Stomach (tissue), 9 donors: ENCODE measurements around the gene SIK3. TPM values are rescaled to one million over a fixed set of nuclear protein-coding genes. Genes with fewer than 3 reads are reported as not detected.
A peak's percentile ranks its signal among the peaks of the same experiment; 100 is the strongest.

Experiments used
- DNase-seq, 2 donors: peaks; one replicate each; pipeline versions ENCODE4 v3.0.0 to v3.0.0-alpha.2; 2013 to 2019
- H3K27ac ChIP-seq, 5 donors: fragments of 200-600 bp in 4 of 5; sonication (generic) in 4 of 5; one replicate each; pipeline ENCODE4 v1.5.1; 2013 to 2019; ENCODE audit warnings: mild to moderate bottlenecking in 1 of 5, moderate library complexity in 1 of 5
- H3K27me3 ChIP-seq, 3 donors: fragments of 200-600 bp; sonication (generic); one replicate each; pipeline ENCODE4 v1.5.1; 2017 to 2019; ENCODE audit warnings: mixed run types in 1 of 3
- H3K36me3 ChIP-seq, 4 donors: fragments of 200-600 bp; sonication (generic); 1 replicate in 3 of 4; 2 replicates in 1 of 4; pipeline ENCODE4 v1.5.1; 2016 to 2019
- H3K4me1 ChIP-seq, 4 donors: fragments of 200-600 bp; sonication (generic); one replicate each; pipeline ENCODE4 v1.5.1; 2016 to 2019
- H3K4me3 ChIP-seq, 4 donors: fragments of 200-600 bp; sonication (generic) in 3 of 4; one replicate each; pipeline ENCODE4 v1.5.1; 2016 to 2019; ENCODE audit warnings: mild to moderate bottlenecking in 1 of 4
- H3K9me3 ChIP-seq, 4 donors: fragments of 200-600 bp; sonication (generic); one replicate each; pipeline ENCODE4 v1.5.1; 2016 to 2019
- CTCF ChIP-seq, 7 experiments: fragments of 450-650 bp in 4 of 7; fragments of 200-600 bp in 3 of 7; sonication (generic) in 3 of 7; IDR thresholded peaks; one replicate each; pipeline ENCODE4 v1.5.1; 2016 to 2019; ENCODE audit warnings: antibody characterized with exemption in 7 of 7, control low read depth in 2 of 7, mild to moderate bottlenecking in 1 of 7
- EP300 ChIP-seq: sonication (generic); formaldehyde crosslinking; IDR thresholded peaks from one replicate; pipeline ENCODE4 v1.6.1; 2017; ENCODE audit warnings: antibody characterized with exemption
- POLR2A ChIP-seq, 4 donors: fragments of 450-650 bp; IDR thresholded peaks; one replicate each; pipeline ENCODE4 v1.6.1; 2016; ENCODE audit warnings: antibody characterized with exemption in 4 of 4, control low read depth in 2 of 4, mild to moderate bottlenecking in 1 of 4, moderate library complexity in 1 of 4
- POLR2AphosphoS5 ChIP-seq, 3 donors: sonication (generic); formaldehyde crosslinking; IDR thresholded peaks; one replicate each; pipeline ENCODE4 v1.6.1; 2016; ENCODE audit warnings: antibody characterized with exemption in 3 of 3
- WGBS, 5 donors: extraction: QIAGEN DNeasy Blood & Tissue Kit in 3 of 5; methylation state at CpG; one replicate each; pipeline versions ENCODE4 v1.1.5 to v1.1.7; 2013 to 2018; 5-methylcytosine and 5-hydroxymethylcytosine counted together
- intact Hi-C: fragments of 100-400 bp; cut with DNase I; formaldehyde crosslinking; loops from one replicate; pipeline ENCODE4 v1.15.1; 2023; ENCODE audit warnings: low total_unique reads
- polyA plus RNA-seq, 3 donors: library from polyadenylated mRNA; stranded (reverse); fragments of 200-250 nt; gene quantifications; one replicate each; pipeline ENCODE4 v1.2.3, GENCODE V29; 2013
- total RNA-seq, 5 donors: library from RNA; depleted of rRNA; stranded (reverse); fragments of >200 nt; gene quantifications; one replicate each; pipeline versions ENCODE4 v1.1.0 to v1.2.3, GENCODE V29; 2014 to 2016
- donor health status: healthy with polysubstance abuse.
- donor health status: Bipolar disorder and iron deficiency.
- donor health status: healthy.

SIK3 gene
- total and polyA plus RNA-seq, 8 donors = 6.5 to 97.8 (median 23.7) TPM

- WGBS, 5 donors = 87 to 98% (median 95%) methylated on average over 12 of the region's 12 CpGs
- no peak overlapping the region for H3K4me3 ChIP-seq
- no peaks in the 10 kb centered on the region for H3K27me3 ChIP-seq
- no peak overlapping the region for H3K27ac ChIP-seq
- no peak for TF ChIP-seq CTCF (IDR thresholded peaks at IDR 0.05)
- TF ChIP-seq POLR2AphosphoS5 (IDR thresholded peaks at IDR 0.05) = no peak
- no peak for TF ChIP-seq EP300
- no peak for TF ChIP-seq POLR2A (IDR thresholded peaks at IDR 0.05)
- DNase-seq = no peak
- no peaks in the 10 kb centered on the region for H3K9me3 ChIP-seq
- peaks cover 0 to 20% (median 10%) of the 10 kb centered on the region in 4 donors for H3K4me1 ChIP-seq
- H3K36me3 ChIP-seq = peaks cover 0 to 3% (median 0%) of the 10 kb centered on the region in 4 donors
- intact Hi-C loops = no loop called here
These were observed 181.3 kb downstream of the SIK3 start for GRCh38 chr11:116916886-116917285.

GRCh38 chr11:116916052-116916451, 182.2 kb downstream of the SIK3 start:
- Histone ChIP-seq H3K4me1 (peaks cover 0 to 20% (median 10%) of the 10 kb centered on the region in 4 donors), H3K36me3 (peaks cover 0 to 3% (median 0%) of the 10 kb centered on the region in 4 donors), H3K9me3 (no peaks in the 10 kb centered on the region), H3K4me3 (no peak overlapping the region), H3K27me3 (no peaks in the 10 kb centered on the region), H3K27ac (no peak overlapping the region)
- 96 to 98% (median 96%) methylated on average over 2 of the region's 2 CpGs for WGBS, 5 donors
- TF ChIP-seq POLR2A (IDR thresholded peaks at IDR 0.05) (no peak), EP300 (no peak), POLR2AphosphoS5 (IDR thresholded peaks at IDR 0.05) (no peak), CTCF (IDR thresholded peaks at IDR 0.05) (no peak)
- DNase-seq = no peak
- intact Hi-C loops = no loop called here

- peak in 1 of 3 donors; percentile 37 for TF ChIP-seq POLR2AphosphoS5 (IDR thresholded peaks at IDR 0.05)
- no peak for TF ChIP-seq EP300
- no peak for TF ChIP-seq POLR2A (IDR thresholded peaks at IDR 0.05)
- no peak for TF ChIP-seq CTCF (IDR thresholded peaks at IDR 0.05)
- peak in 1 of 2 donors; percentile 55 for DNase-seq
- Histone ChIP-seq H3K27me3 (no peaks in the 10 kb centered on the region), H3K27ac (peak overlapping the region in 3 of 5 donors; percentile 11 to 51 (median 25)), H3K36me3 (no peaks in the 10 kb centered on the region), H3K4me1 (peaks cover 0 to 38% (median 17%) of the 10 kb centered on the region in 4 donors), H3K9me3 (no peaks in the 10 kb centered on the region), H3K4me3 (no peak overlapping the region)
- intact Hi-C loops = no loop called here
These were observed 185.2 kb downstream of the SIK3 start for GRCh38 chr11:116913000-116913399.

- intact Hi-C loops = no loop called here
- WGBS, 5 donors = 82 to 89% (median 89%) methylated on average over 7 of the region's 7 CpGs
- peaks cover 0 to 38% (median 17%) of the 10 kb centered on the region in 4 donors for H3K4me1 ChIP-seq
- H3K27ac ChIP-seq = peak overlapping the region in 3 of 5 donors; percentile 11 to 51 (median 25)
- TF ChIP-seq CTCF (IDR thresholded peaks at IDR 0.05) (no peak), POLR2AphosphoS5 (IDR thresholded peaks at IDR 0.05) (no peak), POLR2A (IDR thresholded peaks at IDR 0.05) (no peak), EP300 (no peak)
- H3K36me3 ChIP-seq = no peaks in the 10 kb centered on the region
- no peak overlapping the region for H3K4me3 ChIP-seq
- H3K9me3 ChIP-seq = no peaks in the 10 kb centered on the region
- H3K27me3 ChIP-seq = no peaks in the 10 kb centered on the region
- DNase-seq = no peak
These were observed 186.1 kb downstream of the SIK3 start for GRCh38 chr11:116911976-116912734.
